Sciatic nerve (tissue), 2 donors: ENCODE measurements around the gene PRR20E. TPM values are rescaled to one million over a fixed set of nuclear protein-coding genes. Genes with fewer than 3 reads are reported as not detected.
"Not testable (repeated sequence)": the region's sequence is repeated elsewhere in the genome, so short reads cannot be mapped to it uniquely, and the experiment has no call there.

Experiments used
- ATAC-seq: fragments of 200-7000 bp; cut with Tn5 transposase; one replicate; pipeline ENCODE4 v1.9.1; 2020; ENCODE audit warnings: mild to moderate bottlenecking, moderate library complexity
- DNase-seq: peaks from one replicate; pipeline ENCODE4 v3.0.0-alpha.2; 2020; ENCODE audit warnings: low spot score
- intact Hi-C: fragments of 100-400 bp; cut with DNase I; formaldehyde crosslinking; loops from one replicate; pipeline ENCODE4 v1.14.2; 2022
- total RNA-seq: library from RNA; stranded (reverse); fragmentation: NEBNext Ultra II Directional; extraction: Animal tissue kit (Norgen Biotek cat#: 25700); gene quantifications from one replicate; pipeline ENCODE4 v1.2.1, GENCODE V29; 2021
- donor health status: DM: no; HTN: no; CAD: no.
- donor health status: DM: no; HTN: no; CAD: no.

PRR20E gene
- total RNA-seq: not detected

GRCh38 chr13:57166897-57167296 lies at the start of gene PRR20E:
PRR20E (plus strand) TSS chr13:57167197; CDS start chr13:57167584, 387 bp downstream.
- ATAC-seq, intact Hi-C loops, DNase-seq: not testable (repeated sequence)

GRCh38 chr13:57123681-57124080 lies 43.3 kb upstream of the PRR20E start:
- intact Hi-C loops: no loop called here
- no peak for DNase-seq
- ATAC-seq: peak; percentile 95

- ATAC-seq: no peak
Observed at GRCh38 chr13:57128909-57129308, 38.1 kb upstream of the PRR20E start.

GRCh38 chr13:57136093-57136492 lies 30.9 kb upstream of the PRR20E start:
- DNase-seq (no peak), ATAC-seq (no peak)
- intact Hi-C loops: no loop called here

More at GRCh38 chr13:57128909-57129308, 38.1 kb upstream of the PRR20E start:
- intact Hi-C loops: no loop called here
- no peak for DNase-seq

GRCh38 chr13:57137585-57137984 lies 29.4 kb upstream of the PRR20E start:
- intact Hi-C loops: no loop called here
- ATAC-seq (no peak), DNase-seq (no peak)

- DNase-seq: no peak
- ATAC-seq: no peak
- intact Hi-C loops: no loop called here
Observed at GRCh38 chr13:57138988-57139387, 28.0 kb upstream of the PRR20E start.

- ATAC-seq, DNase-seq, intact Hi-C loops: not testable (repeated sequence)
Observed at GRCh38 chr13:57139781-57140180, 27.2 kb upstream of the PRR20E start.

- DNase-seq, ATAC-seq, intact Hi-C loops: not testable (repeated sequence)
Observed at GRCh38 chr13:57140235-57140968, 26.6 kb upstream of the PRR20E start, which contains the start of gene PRR20A. PRR20A (plus strand) TSS chr13:57140918; CDS start chr13:57141305, 387 bp downstream.

- intact Hi-C loops, DNase-seq, ATAC-seq: not testable (repeated sequence)
Observed at GRCh38 chr13:57147188-57147587, 19.8 kb upstream of the PRR20E start, which contains the start of gene PRR20B. PRR20B (plus strand) TSS chr13:57147488; CDS start chr13:57147875, 387 bp downstream.

GRCh38 chr13:57148106-57148505 lies 18.9 kb upstream of the PRR20E start:
- DNase-seq, ATAC-seq, intact Hi-C loops: not testable (repeated sequence)

GRCh38 chr13:57153761-57154160 lies 13.2 kb upstream of the PRR20E start, which contains the start of gene PRR20C:
PRR20C (plus strand) TSS chr13:57154061; CDS start chr13:57154448, 387 bp downstream.
- intact Hi-C loops, DNase-seq, ATAC-seq: not testable (repeated sequence)

GRCh38 chr13:57160332-57160731 lies 6.7 kb upstream of the PRR20E start, which contains the start of gene PRR20D:
PRR20D (plus strand) TSS chr13:57160632; CDS start chr13:57161019, 387 bp downstream.
- DNase-seq, intact Hi-C loops, ATAC-seq: not testable (repeated sequence)

GRCh38 chr13:57191667-57192066 lies 24.7 kb downstream of the PRR20E start:
- DNase-seq (no peak), ATAC-seq (no peak)
- intact Hi-C loops: no loop called here

- intact Hi-C loops: no loop called here
- no peak for DNase-seq
- ATAC-seq: peak; percentile 73
Observed at GRCh38 chr13:57212989-57213388, 46.0 kb downstream of the PRR20E start.

Other genes starting within 250 kb of the PRR20E start
- not detected for gene PRR20A, start 26.3 kb upstream of the PRR20E start, total RNA-seq
- gene PRR20B, start 19.7 kb upstream of the PRR20E start, total RNA-seq: not detected
- not detected for gene PRR20C, start 13.1 kb upstream of the PRR20E start, total RNA-seq
- gene PRR20D, start 6.6 kb upstream of the PRR20E start, total RNA-seq: not detected